Smooth muscle cell (in vitro differentiated cells): Measurements from ENCODE around the gene ZNF487. TPM values are rescaled to one million over a fixed set of nuclear protein-coding genes. Genes with fewer than 3 reads are reported as not detected.

Experiments
- DNase-seq: peaks from one replicate; lab custom pipeline; 2025; ENCODE audit not compliant: unreplicated experiment; lab: John Stamatoyannopoulos, UW
- H2AFZ ChIP-seq: fragments of 200-600 bp; sonication (generic); 2 replicates; pipeline ENCODE4 v1.6.0; 2016; ENCODE audit warnings: antibody characterized with exemption, low read depth, mild to moderate bottlenecking
- H3F3A ChIP-seq: fragments of 200-600 bp; sonication (generic); 2 replicates; pipeline ENCODE4 v1.6.0; 2017; ENCODE audit warnings: antibody characterized with exemption, low read depth
- H3K27ac ChIP-seq: fragments of 200-600 bp; sonication (generic); 2 replicates; pipeline ENCODE4 v1.5.1; 2016; ENCODE audit warnings: low read depth, mild to moderate bottlenecking
- H3K27me3 ChIP-seq: fragments of 200-600 bp; sonication (generic); 2 replicates; pipeline ENCODE4 v1.6.1; 2016; ENCODE audit warnings: low read depth, mild to moderate bottlenecking
- H3K36me3 ChIP-seq: fragments of 200-600 bp; sonication (generic); 2 replicates; pipeline ENCODE4 v1.5.1; 2016; ENCODE audit warnings: low read depth
- H3K4me1 ChIP-seq: fragments of 200-600 bp; sonication (generic); 2 replicates; pipeline ENCODE4 v1.5.1; 2016; ENCODE audit warnings: low read depth
- H3K4me2 ChIP-seq: fragments of 200-600 bp; sonication (generic); 2 replicates; pipeline ENCODE4 v1.6.0; 2016; ENCODE audit warnings: mild to moderate bottlenecking
- H3K4me3 ChIP-seq: fragments of 200-600 bp; sonication (generic); 2 replicates; pipeline ENCODE4 v1.5.1; 2016; ENCODE audit warnings: mild to moderate bottlenecking
- H3K79me2 ChIP-seq: fragments of 200-600 bp; sonication (generic); 2 replicates; pipeline ENCODE4 v1.6.0; 2016; ENCODE audit warnings: low read depth, mild to moderate bottlenecking
- H3K9ac ChIP-seq: fragments of 200-600 bp; sonication (generic); 2 replicates; pipeline ENCODE4 v1.6.0; 2016; ENCODE audit warnings: low read depth
- H3K9me3 ChIP-seq: fragments of 200-600 bp; sonication (generic); replicated peaks from 2 replicates; pipeline ENCODE4 v1.5.1; 2016; ENCODE audit warnings: low read depth
- H4K20me1 ChIP-seq: fragments of 200-600 bp; sonication (generic); 2 replicates; pipeline ENCODE4 v1.6.0; 2016; ENCODE audit warnings: low read depth
- WGBS: methylation state at CpG from one replicate; pipeline ENCODE4 v1.1.7; 2016; ENCODE audit warnings: low lambda C conversion rate; 5-methylcytosine and 5-hydroxymethylcytosine counted together
- polyA plus RNA-seq: library from polyadenylated mRNA; unstranded; fragments of >200 nt; fragmentation: Nextera tagmentation; extraction: Ambion mirVana; gene quantifications from 2 replicates; pipeline ENCODE4 v1.2.1, GENCODE V29; 2016
- total RNA-seq: library from RNA; depleted of rRNA; stranded (reverse); fragments of >200 nt; gene quantifications from 2 replicates; pipeline ENCODE4 v1.2.3, GENCODE V29; 2014
- TF ChIP-seq, protein P1 (sequence below): fragments of 200-600 bp; sonication (generic); IDR thresholded peaks from 2 replicates; pipeline ENCODE4 v1.5.1; 2017; ENCODE audit warnings: borderline replicate concordance, mild to moderate bottlenecking, antibody characterized with exemption; ENCODE audit not compliant: insufficient read depth, poor library complexity, severe bottlenecking

The ZNF487 gene
- total and polyA plus RNA-seq, 2 experiments from 2014 or later: 5.1 to 9.6 TPM

DNA sequence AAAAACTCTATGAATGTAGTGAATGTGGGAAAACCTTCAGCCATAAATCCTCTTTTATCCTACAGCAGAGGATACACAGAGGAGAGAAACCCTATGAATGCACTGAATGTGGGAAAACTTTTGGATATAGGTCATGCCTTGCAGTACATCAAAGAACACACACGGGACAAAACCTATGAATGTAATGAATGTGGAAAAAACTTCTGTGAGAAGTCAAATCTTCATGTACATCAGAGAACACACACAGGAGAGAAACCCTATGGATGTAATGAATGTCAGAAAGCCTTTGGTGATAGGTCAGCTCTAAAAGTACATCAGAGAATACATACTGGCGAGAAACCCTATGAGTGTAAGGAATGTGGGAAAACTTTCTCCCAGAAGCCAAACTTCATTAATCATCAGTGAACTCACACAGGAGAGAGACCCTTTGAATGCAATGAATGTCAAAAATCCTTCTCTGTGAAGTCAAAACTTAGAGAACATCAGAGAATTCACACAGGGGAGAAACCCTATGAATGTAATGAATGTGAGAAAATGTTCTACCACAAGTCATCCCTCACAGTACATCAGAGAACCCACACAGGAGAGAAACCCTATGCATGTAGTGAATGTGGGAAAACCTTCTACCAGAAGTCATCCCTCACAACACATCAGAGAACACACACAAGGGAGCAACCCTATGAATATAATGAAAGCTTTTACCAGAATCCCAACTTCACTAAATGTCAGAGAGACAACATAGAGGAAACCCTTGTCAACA is 45.6 kb downstream of the ZNF487 start:
- Histone ChIP-seq H3K4me3 (no peak overlapping the region), H3K9ac (no peak overlapping the region), H2AFZ (no peak overlapping the region), H3K27ac (no peak overlapping the region), H3K79me2 (no peaks in the 10 kb centered on the region), H3K9me3 (peaks cover 27% of the 10 kb centered on the region), H3K4me1 (no peaks in the 10 kb centered on the region), H3F3A (no peaks in the 10 kb centered on the region), H3K4me2 (no peak overlapping the region), H4K20me1 (no peaks in the 10 kb centered on the region), H3K27me3 (no peaks in the 10 kb centered on the region), H3K36me3 (peaks cover 13% of the 10 kb centered on the region)
- WGBS: 89% methylated on average over 2 of the region's 2 CpGs
- no peak for DNase-seq
- TF ChIP-seq, protein P1, sequence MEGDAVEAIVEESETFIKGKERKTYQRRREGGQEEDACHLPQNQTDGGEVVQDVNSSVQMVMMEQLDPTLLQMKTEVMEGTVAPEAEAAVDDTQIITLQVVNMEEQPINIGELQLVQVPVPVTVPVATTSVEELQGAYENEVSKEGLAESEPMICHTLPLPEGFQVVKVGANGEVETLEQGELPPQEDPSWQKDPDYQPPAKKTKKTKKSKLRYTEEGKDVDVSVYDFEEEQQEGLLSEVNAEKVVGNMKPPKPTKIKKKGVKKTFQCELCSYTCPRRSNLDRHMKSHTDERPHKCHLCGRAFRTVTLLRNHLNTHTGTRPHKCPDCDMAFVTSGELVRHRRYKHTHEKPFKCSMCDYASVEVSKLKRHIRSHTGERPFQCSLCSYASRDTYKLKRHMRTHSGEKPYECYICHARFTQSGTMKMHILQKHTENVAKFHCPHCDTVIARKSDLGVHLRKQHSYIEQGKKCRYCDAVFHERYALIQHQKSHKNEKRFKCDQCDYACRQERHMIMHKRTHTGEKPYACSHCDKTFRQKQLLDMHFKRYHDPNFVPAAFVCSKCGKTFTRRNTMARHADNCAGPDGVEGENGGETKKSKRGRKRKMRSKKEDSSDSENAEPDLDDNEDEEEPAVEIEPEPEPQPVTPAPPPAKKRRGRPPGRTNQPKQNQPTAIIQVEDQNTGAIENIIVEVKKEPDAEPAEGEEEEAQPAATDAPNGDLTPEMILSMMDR: no peak

DNA sequence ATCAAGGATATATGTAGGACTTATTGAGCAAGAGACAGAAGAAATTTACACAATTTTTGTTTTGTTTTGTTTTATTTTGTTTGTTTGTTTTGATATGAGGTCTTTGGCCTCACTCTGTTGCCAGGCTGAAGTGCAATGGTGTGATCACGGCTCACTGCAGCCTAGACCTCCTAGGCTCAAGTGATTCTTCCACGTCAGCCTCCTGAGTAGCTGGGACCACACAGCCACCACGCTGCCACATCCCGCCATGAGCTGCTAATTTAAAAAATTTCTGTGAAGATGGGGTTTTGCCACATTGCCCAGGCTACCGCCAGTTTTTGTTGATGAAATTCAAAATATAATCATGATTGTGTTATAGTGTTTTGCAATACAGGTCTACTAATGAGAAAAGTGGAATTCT is 54.9 kb downstream of the ZNF487 start:
- no peaks in the 10 kb centered on the region for H3F3A ChIP-seq
- H3K4me2 ChIP-seq: no peak overlapping the region
- no peak overlapping the region for H3K9ac ChIP-seq
- H3K9me3 ChIP-seq: no peaks in the 10 kb centered on the region
- no peaks in the 10 kb centered on the region for H3K4me1 ChIP-seq
- H2AFZ ChIP-seq: no peak overlapping the region
- no peaks in the 10 kb centered on the region for H3K79me2 ChIP-seq
- WGBS: 90% methylated on average over 5 of the region's 5 CpGs
- H4K20me1 ChIP-seq: no peaks in the 10 kb centered on the region
- no peak overlapping the region for H3K4me3 ChIP-seq
- no peak overlapping the region for H3K27ac ChIP-seq
- H3K36me3 ChIP-seq: no peaks in the 10 kb centered on the region
- TF ChIP-seq, protein P1: no peak
- no peak for DNase-seq
- no peaks in the 10 kb centered on the region for H3K27me3 ChIP-seq

DNA sequence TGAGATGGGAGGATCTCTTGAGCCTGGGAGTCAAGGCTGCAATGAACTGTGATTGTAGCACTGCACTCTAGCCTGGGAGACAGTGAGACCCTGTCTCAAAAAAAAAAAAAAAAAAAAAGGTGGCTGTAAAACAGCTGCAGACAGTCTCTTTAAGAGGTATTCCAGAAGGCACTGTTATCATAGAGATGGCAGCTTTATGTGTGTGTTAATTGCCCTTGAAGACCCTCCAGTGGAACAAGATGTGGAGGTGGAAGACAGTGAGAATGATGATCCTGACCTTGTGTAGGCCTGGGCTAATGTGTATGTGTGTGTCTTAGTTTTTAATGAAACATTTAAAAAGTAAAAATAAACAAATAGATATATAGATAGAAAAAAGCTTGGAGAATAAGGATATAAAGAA is 66.0 kb downstream of the ZNF487 start:
- Histone ChIP-seq H3K4me2 (no peak overlapping the region), H3K27me3 (no peaks in the 10 kb centered on the region), H4K20me1 (no peaks in the 10 kb centered on the region), H3K27ac (no peak overlapping the region), H3K36me3 (no peaks in the 10 kb centered on the region), H3K79me2 (no peaks in the 10 kb centered on the region), H2AFZ (no peak overlapping the region), H3F3A (no peaks in the 10 kb centered on the region), H3K4me3 (no peak overlapping the region), H3K9ac (no peak overlapping the region), H3K9me3 (no peaks in the 10 kb centered on the region), H3K4me1 (no peaks in the 10 kb centered on the region)
- no peak for DNase-seq
- TF ChIP-seq, protein P1: no peak
